GM19324 (cell line): ENCODE results near the gene RHBDL3.
"Not testable (repeated sequence)": the region's sequence is repeated elsewhere in the genome, so short reads cannot be mapped to it uniquely, and the experiment has no call there.

Experiments
- ATAC-seq: cut with Tn5 transposase; IDR thresholded peaks from one replicate; pipeline ENCODE4 v1.9.1; 2021; ENCODE audit warnings: mild to moderate bottlenecking, moderate library complexity; ENCODE audit not compliant: unreplicated experiment, low FRiP score

RHBDL3 gene

GRCh38 chr17:32320080-32320479 is 54.4 kb downstream of the RHBDL3 start:
- ATAC-seq: not testable (repeated sequence)

GRCh38 chr17:32320847-32321246 is 55.2 kb downstream of the RHBDL3 start:
- no peak for ATAC-seq

- no peak for ATAC-seq
These were observed 57.4 kb downstream of the RHBDL3 start for GRCh38 chr17:32323046-32323445.

GRCh38 chr17:32323811-32324491 is 58.3 kb downstream of the RHBDL3 start:
- no peak for ATAC-seq

- no peak for ATAC-seq
These were observed 62.3 kb downstream of the RHBDL3 start for GRCh38 chr17:32327911-32328310.

- ATAC-seq: no peak
These were observed 64.5 kb downstream of the RHBDL3 start for GRCh38 chr17:32330147-32330546.

- ATAC-seq: no peak
These were observed 65.8 kb downstream of the RHBDL3 start for GRCh38 chr17:32331243-32332040.

GRCh38 chr17:32333187-32333586 is 67.6 kb downstream of the RHBDL3 start:
- ATAC-seq: no peak

- no peak for ATAC-seq
These were observed 69.4 kb downstream of the RHBDL3 start for GRCh38 chr17:32335046-32335445.

GRCh38 chr17:32335687-32336086 is 70.1 kb downstream of the RHBDL3 start:
- ATAC-seq: no peak

GRCh38 chr17:32341141-32341856 is 75.7 kb downstream of the RHBDL3 start:
- ATAC-seq: no peak

- peak; percentile 73 for ATAC-seq
These were observed 76.4 kb downstream of the RHBDL3 start, which contains the start of gene C17orf75 for GRCh38 chr17:32341857-32342602. TSS of gene C17orf75 (minus strand) at chr17:32342173. CDS start at chr17:32342139, 34 bp downstream.

- ATAC-seq: no peak
These were observed 77.1 kb downstream of the RHBDL3 start for GRCh38 chr17:32342603-32343325.

GRCh38 chr17:32345951-32346600 is 80.4 kb downstream of the RHBDL3 start:
- ATAC-seq: no peak

- ATAC-seq: no peak
These were observed 82.8 kb downstream of the RHBDL3 start for GRCh38 chr17:32348483-32348800.

GRCh38 chr17:32349503-32349853 is 83.8 kb downstream of the RHBDL3 start:
- ATAC-seq: no peak

- peak; percentile 90 for ATAC-seq
These were observed 84.4 kb downstream of the RHBDL3 start, which contains the start of gene ZNF207 for GRCh38 chr17:32349854-32350665. TSS of gene ZNF207 (plus strand) at chr17:32350157. CDS start at chr17:32350286, 129 bp downstream.

GRCh38 chr17:32350666-32351418 is 85.2 kb downstream of the RHBDL3 start:
- ATAC-seq: peak; percentile 26
